IMR-90 (cell line): ENCODE results near the gene DUS1L. TPM values are rescaled to one million over a fixed set of nuclear protein-coding genes. Genes with fewer than 3 reads are reported as not detected.

Experiments
- ATAC-seq: fragments of 200-7000 bp; cut with Tn5 transposase; 2 replicates; pipeline ENCODE4 v1.9.1; 2020; ENCODE audit warnings: low read depth, mild to moderate bottlenecking, moderate library complexity
- BruUV-seq: library from RNA; stranded (reverse); fragments of 400-500 nt; replicated peaks from 2 replicates; lab custom pipeline; 2021; lab: Mats Ljungman, UMichigan
- CTCF ChIA-PET: fragments of 300-600 bp; formaldehyde crosslinking; extraction: SDS; loops from one replicate; lab custom pipeline; 2021; ENCODE audit warnings: antibody characterized with exemption; lab: Yijun Ruan, JAX
- POLR2A ChIA-PET: fragments of 300-600 bp; sonication (Branson Sonifier 250); formaldehyde crosslinking; loops from one replicate; lab custom pipeline; 2022; ENCODE audit warnings: antibody characterized with exemption; ENCODE audit not compliant: unreplicated experiment; lab: Charles Lee
- DNase-seq: peaks from one replicate; pipeline ENCODE4 v3.0.0; 2013
- H2AFZ ChIP-seq: replicated peaks from 2 replicates; pipeline ENCODE3; 2013; ENCODE audit warnings: low read length, mild to moderate bottlenecking; ENCODE audit not compliant: poor library complexity
- H2AK5ac ChIP-seq: 2 replicates; pipeline ENCODE4 v1.6.1; 2013; ENCODE audit warnings: low read depth, low read length, inconsistent platforms
- H2AK9ac ChIP-seq: replicated peaks from 2 replicates; pipeline ENCODE3; 2013; ENCODE audit warnings: mild to moderate bottlenecking, low read depth, low read length, moderate library complexity; ENCODE audit not compliant: poor library complexity
- H2BK120ac ChIP-seq: 2 replicates; pipeline ENCODE4 v1.6.1; 2013; ENCODE audit warnings: low read depth, low read length, inconsistent platforms
- H2BK15ac ChIP-seq: 3 replicates; pipeline ENCODE4 v1.6.1; 2013; ENCODE audit warnings: low read depth, low read length, inconsistent platforms
- H2BK20ac ChIP-seq: 2 replicates; pipeline ENCODE4 v1.6.1; 2013; ENCODE audit warnings: low read depth, mild to moderate bottlenecking, inconsistent platforms, low read length, moderate library complexity
- H2BK5ac ChIP-seq: 2 replicates; pipeline ENCODE4 v1.6.1; 2013; ENCODE audit warnings: mild to moderate bottlenecking, low read depth, low read length, inconsistent platforms; ENCODE audit not compliant: poor library complexity, severe bottlenecking
- H3K14ac ChIP-seq: replicated peaks from 2 replicates; pipeline ENCODE4 v1.6.1; 2013; ENCODE audit warnings: low read depth, low read length, inconsistent platforms
- H3K18ac ChIP-seq: 2 replicates; pipeline ENCODE4 v1.6.1; 2013; ENCODE audit warnings: low read depth, low read length, control low read depth
- H3K23ac ChIP-seq: 2 replicates; pipeline ENCODE4 v1.6.1; 2013; ENCODE audit warnings: low read depth, low read length, inconsistent platforms
- H3K27ac ChIP-seq: 2 replicates; pipeline ENCODE4 v1.5.1; 2013; ENCODE audit warnings: mild to moderate bottlenecking, control low read depth, low read length; ENCODE audit not compliant: insufficient read depth
- H3K27me3 ChIP-seq: 2 replicates; pipeline ENCODE4 v1.6.1; 2013; ENCODE audit warnings: low read length; ENCODE audit not compliant: control insufficient read depth, insufficient read depth
- H3K36me3 ChIP-seq: 2 replicates; pipeline ENCODE4 v1.6.1; 2013; ENCODE audit warnings: low read length, mixed read lengths; ENCODE audit not compliant: control insufficient read depth, insufficient read depth
- H3K4ac ChIP-seq: 2 replicates; pipeline ENCODE4 v1.6.1; 2013; ENCODE audit warnings: low read depth, low read length, inconsistent platforms
- H3K4me1 ChIP-seq: 2 replicates; pipeline ENCODE4 v1.6.1; 2013; ENCODE audit warnings: low read length, mixed read lengths; ENCODE audit not compliant: control insufficient read depth, insufficient read depth
- H3K4me2 ChIP-seq: 2 replicates; pipeline ENCODE4 v1.6.1; 2013; ENCODE audit warnings: low read depth, mild to moderate bottlenecking, control low read depth, low read length, moderate library complexity
- H3K4me3 ChIP-seq: 2 replicates; pipeline ENCODE4 v1.5.1; 2013; ENCODE audit warnings: low read depth, mild to moderate bottlenecking, control low read depth, low read length, moderate library complexity; ENCODE audit not compliant: insufficient read depth
- H3K56ac ChIP-seq: 2 replicates; pipeline ENCODE4 v1.6.1; 2013; ENCODE audit warnings: low read length, inconsistent platforms; ENCODE audit not compliant: insufficient read depth; ENCODE audit errors: extremely low read depth
- H3K79me1 ChIP-seq, 2 experiments: 2 replicates each; pipeline ENCODE4 v1.6.1; 2013; ENCODE audit warnings: low read length in 2 of 2, inconsistent platforms in 1 of 2, low read depth in 1 of 2
- H3K9ac ChIP-seq: 2 replicates; pipeline ENCODE4 v1.6.1; 2013; ENCODE audit warnings: low read depth, low read length, control low read depth
- H3K9me1 ChIP-seq: 2 replicates; pipeline ENCODE4 v1.6.1; 2013; ENCODE audit warnings: low read length, inconsistent platforms; ENCODE audit not compliant: insufficient read depth
- H3K9me3 ChIP-seq: 2 replicates; pipeline ENCODE4 v1.6.1; 2013; ENCODE audit warnings: low read length; ENCODE audit not compliant: control insufficient read depth, insufficient read depth
- H4K20me1 ChIP-seq: 2 replicates; pipeline ENCODE4 v1.6.1; 2013; ENCODE audit warnings: low read length, inconsistent platforms; ENCODE audit not compliant: insufficient read depth
- H4K5ac ChIP-seq: 2 replicates; pipeline ENCODE4 v1.6.1; 2013; ENCODE audit warnings: mild to moderate bottlenecking, low read depth, low read length, control low read depth
- H4K8ac ChIP-seq, 2 experiments: 2 replicates each; pipeline ENCODE4 v1.6.1; 2013; ENCODE audit warnings: low read depth in 2 of 2, low read length in 2 of 2, control low read depth in 1 of 2, inconsistent platforms in 1 of 2
- H4K91ac ChIP-seq: 2 replicates; pipeline ENCODE4 v1.6.1; 2013; ENCODE audit warnings: low read depth, low read length, inconsistent platforms; ENCODE audit not compliant: insufficient read depth
- BHLHE40 ChIP-seq: fragments of 150-350 bp; IDR thresholded peaks from 2 replicates; pipeline ENCODE4 v1.6.1; 2016; ENCODE audit warnings: mild to moderate bottlenecking, low read depth, low read length
- CEBPB ChIP-seq: IDR thresholded peaks from 2 replicates; pipeline ENCODE4 v1.6.1; 2012; ENCODE audit warnings: low read depth, low read length, improper control_type of control experiment
- CTCF ChIP-seq: conservative IDR thresholded peaks from 2 replicates; pipeline ENCODE4 v1.5.1; 2012; ENCODE audit warnings: mild to moderate bottlenecking, low read depth, low read length, improper control_type of control experiment
- MAFK ChIP-seq: IDR thresholded peaks from 2 replicates; pipeline ENCODE4 v1.6.1; 2012; ENCODE audit warnings: low read depth, low read length, improper control_type of control experiment
- MAZ ChIP-seq: IDR thresholded peaks from 2 replicates; pipeline ENCODE4 v1.6.1; 2012; ENCODE audit warnings: low read depth, mild to moderate bottlenecking, low read length, improper control_type of control experiment, moderate library complexity, borderline replicate concordance
- POLR2A ChIP-seq: IDR thresholded peaks from 2 replicates; pipeline ENCODE4 v1.6.1; 2012; ENCODE audit warnings: mild to moderate bottlenecking, low read depth, low read length
- RCOR1 ChIP-seq: IDR thresholded peaks from 2 replicates; pipeline ENCODE4 v1.6.1; 2012; ENCODE audit warnings: mild to moderate bottlenecking, low read length, improper control_type of control experiment; ENCODE audit not compliant: insufficient replicate concordance
- WGBS, 2 experiments: methylation state at CpG; one replicate each; pipeline versions ENCODE4 v1.1.5 to v1.1.7; 2013; ENCODE audit warnings: missing lambda C conversion rate in 2 of 2; ENCODE audit not compliant: insufficient read length in 1 of 2; ENCODE audit errors: extremely low coverage in 2 of 2; 5-methylcytosine and 5-hydroxymethylcytosine counted together
- dilution Hi-C: fragments of 300-500 bp; cut with HindIII; formaldehyde crosslinking; loops from one replicate; pipeline ENCODE4 v1.14.3; 2018; ENCODE audit warnings: low sequenced_read_pairs; ENCODE audit not compliant: unreplicated experiment
- in situ Hi-C: fragments of 300-500 bp; cut with MboI; formaldehyde crosslinking; loops from 3 replicates; pipeline ENCODE4 v1.14.3; 2019; ENCODE audit warnings: low sequenced_read_pairs, inconsistent platforms, mixed read lengths
- intact Hi-C: fragments of 100-400 bp; cut with micrococcal nuclease; formaldehyde crosslinking; loops from 2 replicates; pipeline ENCODE4 v1.10.0; 2022
- polyA plus RNA-seq, 3 experiments: library from polyadenylated mRNA; depleted of rRNA; stranded (reverse); fragments of >200 nt; gene quantifications; 2 replicates each; pipeline ENCODE4 v1.2.3, GENCODE V29; 2012; ENCODE audit warnings: low replicate concordance in 1 of 3
- total RNA-seq: library from RNA; depleted of rRNA; stranded (reverse); fragments of >200 nt; gene quantifications from 2 replicates; pipeline ENCODE4 v1.2.3, GENCODE V29; 2012

DUS1L gene
- total and polyA plus RNA-seq, 2 of the 4 experiments (the other 2 are of a cell fraction) = 29.0 to 76.9 TPM

GRCh38 chr17:82079001-82079677, 13.5 kb upstream of the DUS1L start:
- Histone ChIP-seq H3K27ac (no peak overlapping the region), H3K9me3 (no peaks in the 10 kb centered on the region), H3K14ac (no peak overlapping the region), H3K4ac (no peak overlapping the region), H3K4me1 (no peaks in the 10 kb centered on the region), H3K18ac (no peak overlapping the region), H2AK5ac (no peak overlapping the region), H2BK20ac (no peak overlapping the region), H3K9ac (no peak overlapping the region), H3K9me1 (no peaks in the 10 kb centered on the region), H4K5ac (no peak overlapping the region), H3K23ac (no peak overlapping the region), H4K20me1 (no peaks in the 10 kb centered on the region; the same call in 1 of the 2 replicates), H4K8ac (no peak overlapping the region), H3K79me1 (no peaks in the 10 kb centered on the region), H2AK9ac (no peak overlapping the region), H2BK5ac (no peak overlapping the region), H2AFZ (no peak overlapping the region), H4K91ac (no peak overlapping the region), H3K4me2 (no peak overlapping the region), H2BK120ac (no peak overlapping the region), H3K36me3 (peaks cover 50% of the 10 kb centered on the region), H2BK15ac (no peak overlapping the region), H3K56ac (no peak overlapping the region), H3K4me3 (no peak overlapping the region), H3K27me3 (no peaks in the 10 kb centered on the region)
- WGBS, 2 experiments = 97% methylated on average over 16 of the region's 47 CpGs; no CpG with 5 or more reads in 1 of the 2 experiments
- BruUV-seq = no TSS peak
- no peak for TF ChIP-seq CEBPB
- TF ChIP-seq MAFK = no peak
- no peak for TF ChIP-seq POLR2A
- no peak for TF ChIP-seq BHLHE40
- no peak for TF ChIP-seq RCOR1
- TF ChIP-seq CTCF = no peak
- TF ChIP-seq MAZ = no peak
- intact Hi-C loops (no loop called here), dilution Hi-C loops (no loop called here), in situ Hi-C loops (no loop called here)
- POLR2A ChIA-PET = interaction anchor here (0.6 kb wide), 1 partner anchor 13 kb away, joined by 3 read pairs; no protein-coding TSS in a partner anchor
- ATAC-seq (no peak), DNase-seq (no peak)
- CTCF ChIA-PET = no interaction called here
